Middle frontal gyrus (tissue), 1 donor: ENCODE results near the gene STAT5B.
A peak's percentile ranks its signal among the peaks of the same experiment; 100 is the strongest.
"Not testable (repeated sequence)": the region's sequence is repeated elsewhere in the genome, so short reads cannot be mapped to it uniquely, and the experiment has no call there.

ENCODE experiments used
- DNase-seq: peaks from one replicate; pipeline ENCODE4 v3.0.0-alpha.2; 2015; ENCODE audit warnings: low spot score; ENCODE audit errors: extremely low spot score

STAT5B gene

DNA sequence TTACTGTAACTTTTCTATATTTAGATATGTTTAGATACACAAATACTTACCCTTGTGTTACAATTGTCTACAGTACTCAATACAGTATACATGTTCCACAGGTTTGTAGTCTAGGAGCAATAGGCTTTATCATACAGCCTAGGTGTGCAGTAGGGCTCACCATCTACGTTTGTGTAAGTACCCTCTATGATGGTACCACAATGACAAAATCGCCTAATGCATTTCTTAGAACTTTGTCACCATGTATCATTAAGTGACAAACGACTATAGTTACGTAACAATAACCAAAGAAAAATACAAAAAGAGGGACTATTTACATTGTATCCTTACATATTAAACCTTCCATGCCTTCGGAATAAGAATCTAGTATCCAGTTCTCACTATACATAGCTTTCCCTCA, 8.0 kb downstream of the STAT5B start:
- no peak for DNase-seq

DNA sequence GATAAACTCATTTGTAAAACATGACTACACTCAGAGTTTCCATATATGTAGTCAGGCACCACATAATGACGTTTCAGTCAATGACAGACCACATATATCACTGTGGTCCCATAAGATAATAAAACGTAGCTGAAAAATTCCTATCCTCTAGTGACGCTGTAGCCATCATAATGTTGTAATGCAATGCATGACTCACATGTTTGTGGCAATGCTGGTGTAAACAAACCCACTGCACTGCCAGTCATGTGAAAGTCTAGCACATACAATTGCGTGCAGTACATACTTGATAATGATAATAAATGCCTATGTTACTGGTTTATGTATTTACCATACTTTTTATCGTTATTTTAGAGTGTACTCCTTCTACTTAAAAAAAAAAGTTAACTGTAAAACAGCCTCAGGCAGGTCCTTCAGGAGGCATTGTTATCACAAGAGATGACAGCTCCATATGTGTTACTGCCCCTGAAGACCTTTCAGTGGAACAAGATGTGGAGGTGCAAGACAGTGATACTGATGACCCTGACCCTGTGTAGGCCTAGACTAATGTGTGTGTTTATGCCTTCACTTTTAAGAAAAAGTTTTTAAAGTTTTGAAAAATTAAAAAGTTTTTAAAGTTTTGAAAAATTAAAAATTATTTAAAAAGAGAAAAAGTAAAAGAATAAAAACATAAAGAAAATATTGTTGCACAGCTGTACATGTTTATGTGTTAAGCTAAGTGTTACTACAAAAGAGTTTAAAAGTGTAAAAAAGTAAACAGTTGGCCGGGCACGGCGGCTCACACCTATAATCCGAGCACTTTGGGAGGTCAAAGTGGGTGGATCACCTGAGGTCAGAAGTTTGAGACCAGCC, 9.0 kb downstream of the STAT5B start:
- no peak for DNase-seq

DNA sequence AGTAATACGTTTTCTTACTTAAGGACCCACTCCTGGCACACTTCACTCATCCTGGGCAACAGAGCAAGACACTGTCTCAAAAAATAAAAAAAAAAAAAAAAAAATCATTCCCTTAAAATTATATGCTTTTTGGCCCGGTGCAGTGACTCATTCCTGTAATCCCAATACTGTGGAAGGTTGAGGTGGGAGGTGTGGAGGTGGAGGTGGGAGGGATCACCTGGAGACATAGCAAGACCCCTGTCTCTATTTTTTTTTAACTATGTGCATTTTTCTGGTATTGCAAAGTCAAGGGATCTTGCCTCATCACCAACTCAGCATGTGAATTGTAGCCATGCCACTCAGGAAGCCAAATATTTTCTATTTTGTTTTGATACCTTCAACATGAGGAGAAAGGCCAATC, 9.7 kb downstream of the STAT5B start:
- no peak for DNase-seq

DNA sequence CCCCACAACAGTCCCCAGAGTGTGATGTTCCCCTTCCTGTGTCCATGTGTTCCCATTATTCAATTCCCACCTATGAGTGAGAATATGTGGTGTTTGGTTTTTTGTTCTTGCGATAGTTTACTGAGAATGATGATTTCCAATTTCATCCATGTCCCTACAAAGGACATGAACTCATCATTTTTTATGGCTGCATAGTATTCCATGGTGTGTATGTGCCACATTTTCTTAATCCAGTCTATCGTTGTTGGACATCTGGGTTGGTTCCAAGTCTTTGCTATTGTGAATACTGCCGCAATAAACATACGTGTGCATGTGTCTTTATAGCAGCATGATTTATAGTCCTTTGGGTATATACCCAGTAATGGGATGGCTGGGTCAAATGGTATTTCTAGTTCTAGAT, 11.8 kb downstream of the STAT5B start:
- not testable (repeated sequence) for DNase-seq

DNA sequence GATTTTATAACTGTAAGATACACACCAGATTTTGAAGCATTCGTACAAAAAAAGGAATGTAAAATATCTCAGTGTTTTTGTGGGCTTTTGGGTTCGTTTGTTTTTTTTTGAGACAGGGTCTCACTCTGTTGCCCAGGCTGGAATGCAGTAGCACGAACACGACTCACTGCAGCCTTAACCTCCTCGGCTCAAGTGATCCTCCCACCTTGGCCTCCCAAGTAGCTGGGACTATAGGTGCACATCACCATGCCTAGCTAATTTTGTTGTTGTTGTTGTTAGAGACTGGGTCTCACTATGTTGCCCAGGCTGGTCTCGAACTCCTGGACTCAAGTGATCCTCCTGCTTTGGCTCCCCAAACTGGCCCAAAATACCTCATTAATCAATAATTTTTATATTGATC, 15.9 kb downstream of the STAT5B start:
- DNase-seq, result no peak

DNA sequence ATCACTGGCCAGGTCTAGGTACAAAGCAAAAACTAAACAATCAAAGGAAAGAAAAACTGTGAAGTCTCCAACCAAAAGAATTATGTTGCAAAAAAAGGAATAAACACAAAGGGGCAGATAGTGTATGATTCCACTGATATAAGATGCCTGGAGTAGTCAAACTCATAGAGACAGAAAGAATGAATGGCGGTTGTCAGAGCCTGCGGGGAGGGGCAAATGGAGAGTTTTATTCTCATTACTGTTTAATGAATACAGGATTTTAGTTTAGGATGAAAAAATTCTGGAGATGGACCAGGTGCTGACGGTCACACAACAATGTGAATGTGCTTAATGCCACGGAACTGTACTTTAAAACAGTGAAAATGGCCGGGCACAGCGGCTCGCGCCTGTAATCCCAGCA, 20.7 kb downstream of the STAT5B start:
- DNase-seq, result no peak

DNA sequence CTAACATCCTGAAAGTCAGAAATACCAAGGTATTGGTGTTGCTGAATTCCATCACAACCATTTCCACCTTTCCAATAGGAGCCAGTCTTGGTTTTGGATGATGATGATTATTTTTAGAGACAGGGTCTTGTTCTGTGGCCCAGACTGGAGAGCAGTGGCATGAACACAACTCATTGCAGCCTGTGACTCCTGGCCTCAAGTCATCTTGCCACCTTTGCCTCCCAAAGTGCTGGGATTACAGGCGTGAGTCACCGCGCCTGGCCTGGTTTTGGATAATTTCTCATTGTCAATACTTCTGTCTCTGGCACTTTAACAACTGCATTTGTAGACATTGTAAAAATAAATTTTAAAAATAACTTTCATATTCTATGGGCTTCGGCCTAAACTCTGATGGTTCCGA, 22.6 kb downstream of the STAT5B start:
- DNase-seq, result no peak

DNA sequence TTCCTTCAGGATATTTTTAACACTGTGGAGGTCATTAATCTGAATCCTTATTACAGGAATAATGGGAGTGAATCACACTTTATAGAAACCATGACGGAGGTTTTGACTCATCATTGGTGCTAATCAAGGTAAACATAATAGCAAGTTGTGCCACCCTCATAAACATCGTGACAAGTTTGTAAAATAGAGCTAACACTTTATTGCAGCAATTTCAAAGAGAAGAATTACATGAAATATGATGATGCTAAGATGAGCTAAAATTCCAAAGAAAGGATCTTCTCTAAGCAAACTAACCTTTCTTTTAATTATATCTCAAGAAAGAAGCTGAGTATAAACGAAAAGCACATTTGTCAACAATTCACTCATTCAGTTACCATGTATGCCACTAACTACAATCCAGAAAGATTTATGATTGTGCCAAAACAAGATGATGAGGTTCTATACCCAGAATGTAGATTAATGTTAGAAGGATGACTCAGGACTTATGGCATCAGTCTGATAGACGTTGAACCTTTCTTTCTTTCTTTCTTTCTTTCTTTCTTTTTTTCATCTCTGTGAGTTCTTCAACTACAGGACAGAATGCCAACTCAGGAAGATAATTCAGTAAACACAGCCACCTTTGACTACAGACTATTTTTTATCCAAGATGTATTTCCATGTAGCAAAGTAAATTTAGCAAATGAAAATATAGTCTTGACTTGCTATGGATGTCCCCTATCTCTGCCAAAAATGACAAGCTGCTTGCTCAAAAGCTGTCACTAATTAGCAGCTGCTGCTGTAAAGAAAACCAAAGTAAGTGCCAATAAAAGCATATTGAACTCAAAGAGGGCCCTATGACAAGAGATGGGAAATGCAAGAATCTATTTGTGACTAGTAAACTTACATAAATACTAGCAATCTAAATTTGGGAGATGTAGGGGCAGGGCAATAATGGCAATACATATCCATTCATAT, 23.3 kb downstream of the STAT5B start:
- DNase-seq, result peak; percentile 20

DNA sequence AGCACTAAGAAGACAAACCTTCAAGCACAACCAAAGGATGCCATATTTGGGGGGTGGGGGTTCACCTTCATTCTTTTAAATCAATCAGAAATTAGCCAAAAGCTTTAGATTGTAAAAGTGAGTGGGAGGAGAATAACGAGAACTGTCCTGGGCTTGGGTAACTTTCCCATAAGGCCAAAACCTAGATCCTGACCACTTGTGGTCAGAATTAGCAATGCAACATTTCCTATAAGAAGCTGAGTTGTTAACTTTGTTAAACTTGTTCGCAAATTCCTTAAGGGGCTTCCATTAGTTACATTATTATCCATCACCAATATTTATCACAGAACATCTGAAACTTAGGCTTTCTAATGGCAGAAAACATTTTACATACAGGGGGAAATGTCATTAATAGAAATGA, 25.1 kb downstream of the STAT5B start:
- no peak for DNase-seq

DNA sequence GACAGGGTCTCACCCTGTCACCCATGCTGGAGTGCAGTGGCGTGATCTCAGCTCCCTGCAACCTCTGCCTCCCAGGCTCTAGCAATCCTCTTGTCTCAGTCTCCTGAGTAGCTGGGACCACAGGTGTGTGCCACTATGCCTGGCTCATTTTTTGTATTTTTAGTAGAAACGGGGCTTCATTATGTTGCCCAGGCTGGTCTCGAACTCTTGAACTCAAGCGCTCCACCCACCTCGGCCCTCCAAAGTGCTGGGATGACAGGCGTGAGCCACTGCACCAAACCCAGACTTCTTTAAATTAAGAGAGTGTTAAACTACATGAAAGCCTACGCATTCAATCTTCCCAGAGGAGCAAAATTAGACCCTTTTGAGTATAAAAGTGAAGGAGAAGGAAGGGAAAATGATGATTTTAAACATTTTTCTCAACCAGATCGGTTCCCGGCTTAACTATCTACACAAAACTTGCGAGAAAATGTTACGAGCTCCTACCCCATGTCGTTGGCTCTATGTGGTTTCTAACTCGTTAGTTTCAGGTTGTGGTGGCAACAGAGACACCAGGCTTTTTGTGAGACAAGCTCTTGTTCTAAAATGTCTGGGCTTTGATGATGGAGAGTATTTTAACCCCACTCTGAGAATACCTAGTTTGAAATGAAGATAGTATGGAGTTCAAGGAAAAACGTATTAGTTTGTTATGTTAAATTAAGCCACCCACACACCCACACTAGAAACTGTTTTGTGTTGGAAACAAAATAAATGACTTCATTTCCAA, 26.3 kb downstream of the STAT5B start:
- no peak for DNase-seq

DNA sequence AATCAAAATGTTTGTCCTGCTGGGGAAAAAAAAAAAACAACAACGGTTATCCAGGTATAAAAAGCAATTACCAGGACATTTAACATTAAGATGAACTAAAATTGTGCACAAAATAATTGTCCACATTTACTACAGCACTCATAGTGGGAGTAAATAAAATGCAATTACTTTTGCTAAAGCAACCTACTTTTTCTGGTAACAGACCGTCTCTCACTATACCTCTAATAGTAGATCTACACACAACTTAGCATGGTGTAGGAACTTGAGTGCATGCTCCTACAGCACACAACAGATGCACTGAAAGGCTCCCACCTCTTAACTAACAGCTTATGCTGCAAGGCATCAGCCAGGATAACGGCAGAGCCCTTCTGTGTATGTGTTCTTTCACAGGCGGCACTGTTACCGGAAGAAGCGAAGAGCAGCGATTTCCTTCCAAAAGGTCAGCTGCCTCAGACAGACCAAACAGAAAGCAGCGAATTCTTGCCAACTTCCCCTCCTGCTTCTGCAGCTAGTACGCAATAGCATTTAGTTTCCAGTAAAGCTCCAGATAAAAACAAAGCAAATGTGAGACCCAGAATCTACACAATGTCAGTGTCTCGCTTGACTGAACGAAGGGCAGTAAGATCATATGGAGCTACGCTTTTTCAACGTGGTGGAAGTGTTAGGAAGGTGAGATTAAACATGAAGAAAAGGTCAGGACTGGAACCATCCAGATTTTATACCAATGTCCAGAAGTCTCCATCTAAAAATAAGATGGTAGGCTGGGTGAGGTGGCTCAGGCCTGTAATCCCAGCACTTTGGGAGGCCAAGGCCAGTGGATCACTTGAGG, 27.6 kb downstream of the STAT5B start:
- DNase-seq, result peak; percentile 79

DNA sequence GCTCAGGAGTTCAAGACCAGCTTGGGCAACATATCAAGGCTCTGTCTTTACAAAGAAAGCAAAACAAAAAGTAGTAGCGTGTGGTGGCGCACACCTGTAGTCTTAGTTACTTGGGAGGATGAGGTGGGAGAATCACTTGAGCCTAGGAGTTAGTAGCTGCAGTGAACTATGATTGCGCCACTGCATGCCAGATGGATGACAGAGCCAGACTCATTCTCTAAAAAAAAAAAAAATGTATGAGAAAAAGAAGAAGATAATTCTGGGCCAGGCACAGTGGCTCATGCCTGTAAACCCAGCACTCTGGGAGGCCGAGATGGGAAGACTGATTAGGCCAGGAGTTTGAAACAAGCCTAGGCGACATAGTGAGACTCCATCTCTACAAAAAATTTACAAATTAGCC, 28.5 kb downstream of the STAT5B start:
- DNase-seq, result no peak

DNA sequence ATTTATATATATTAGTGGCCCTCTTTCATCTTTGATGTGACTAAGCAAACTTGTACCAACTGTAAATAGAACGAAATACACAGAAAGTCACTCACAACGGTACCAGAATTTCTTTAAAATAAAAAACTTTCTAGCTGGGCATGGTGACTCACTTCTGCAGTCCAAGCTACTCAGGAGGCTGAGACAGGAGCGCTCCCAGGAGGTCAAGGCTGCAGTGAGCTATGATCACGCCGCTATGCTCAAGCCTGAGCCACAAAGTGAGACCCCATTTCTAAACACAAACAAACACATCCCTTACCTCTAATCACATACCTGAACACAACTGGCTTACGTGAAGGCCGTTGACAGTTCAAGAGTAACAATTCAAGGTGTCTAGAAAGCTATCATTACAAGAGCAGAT, 29.7 kb downstream of the STAT5B start:
- no peak for DNase-seq

DNA sequence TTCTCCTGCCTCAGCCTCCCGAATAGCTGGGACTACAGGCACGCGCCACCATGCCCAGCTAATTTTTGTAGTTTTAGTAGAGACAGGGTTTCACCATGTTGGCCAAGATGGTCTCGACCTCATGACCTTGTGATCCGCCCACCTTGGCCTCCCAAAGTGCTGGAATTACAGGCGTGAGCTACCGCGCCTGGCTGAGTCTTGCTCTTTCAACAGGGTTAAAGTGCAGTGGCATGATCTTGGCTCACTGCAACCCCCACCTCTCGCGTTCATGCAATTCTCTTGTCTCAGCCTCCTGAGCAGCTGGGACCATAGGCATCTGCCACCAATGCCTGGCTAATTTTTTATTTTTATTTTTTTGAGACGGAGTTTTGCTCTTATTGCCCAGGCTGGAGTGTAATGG, 31.0 kb downstream of the STAT5B start:
- DNase-seq, result not testable (repeated sequence)

DNA sequence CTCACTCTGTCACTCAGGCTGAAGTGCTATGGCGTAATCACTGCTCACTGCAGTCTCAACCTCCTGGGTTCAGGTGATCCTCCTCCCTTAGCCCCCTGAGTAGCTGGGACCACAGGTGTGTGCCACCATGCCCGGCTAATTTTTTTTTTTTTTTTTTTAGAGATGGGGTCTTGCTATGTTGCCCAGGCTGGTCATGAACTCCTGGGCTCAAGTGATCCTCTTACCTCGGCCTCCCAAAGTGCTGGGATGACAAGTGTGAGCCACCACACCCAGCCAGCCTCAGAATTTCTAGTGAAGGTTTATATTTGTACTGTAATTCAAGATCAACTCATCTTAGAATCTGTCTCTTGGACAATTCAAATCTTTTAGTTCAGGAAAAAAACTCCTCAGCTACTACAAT, 32.1 kb downstream of the STAT5B start:
- DNase-seq, result not testable (repeated sequence)

DNA sequence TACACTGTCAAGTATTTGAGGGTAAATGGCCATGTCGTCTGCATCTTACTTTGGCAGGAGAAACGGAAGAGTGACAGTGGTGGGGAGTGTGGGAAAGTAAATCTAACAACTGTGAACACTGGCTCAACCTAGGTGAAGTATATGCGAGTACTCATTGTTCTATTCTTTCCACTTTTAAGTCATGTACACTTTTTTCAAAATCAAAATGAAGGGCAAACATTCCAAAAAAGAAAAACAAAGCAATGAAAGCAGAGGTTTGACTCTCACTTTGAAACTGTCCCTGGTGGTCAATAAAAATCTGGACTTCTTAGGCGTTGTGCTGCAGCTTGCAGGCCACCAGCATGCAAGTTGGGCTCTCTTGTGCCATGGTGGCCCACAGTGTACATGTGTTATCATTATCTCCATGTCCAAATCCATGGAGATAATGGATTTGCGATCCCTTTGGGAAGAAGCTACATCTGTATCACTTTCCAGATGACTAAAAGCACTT, 32.7 kb downstream of the STAT5B start:
- DNase-seq, result no peak

DNA sequence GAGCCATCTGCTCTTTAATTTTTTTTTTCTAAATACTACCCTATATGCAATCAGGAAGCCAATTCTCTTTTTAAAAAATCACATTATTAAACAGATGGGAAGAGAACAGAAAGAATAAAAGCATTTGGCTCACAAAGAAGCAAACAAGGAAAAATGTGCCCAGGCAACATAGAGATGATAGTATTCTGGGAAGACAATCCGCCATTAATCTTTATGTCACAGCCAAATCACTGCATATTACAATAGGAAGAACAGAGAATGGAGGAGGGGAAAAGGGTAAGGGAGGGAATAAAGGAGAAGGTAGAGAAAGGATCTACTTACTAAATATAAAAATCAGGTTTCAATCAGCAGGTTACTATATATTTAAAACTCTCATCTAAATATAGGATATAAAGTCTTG, 34.3 kb downstream of the STAT5B start:
- DNase-seq, result no peak

DNA sequence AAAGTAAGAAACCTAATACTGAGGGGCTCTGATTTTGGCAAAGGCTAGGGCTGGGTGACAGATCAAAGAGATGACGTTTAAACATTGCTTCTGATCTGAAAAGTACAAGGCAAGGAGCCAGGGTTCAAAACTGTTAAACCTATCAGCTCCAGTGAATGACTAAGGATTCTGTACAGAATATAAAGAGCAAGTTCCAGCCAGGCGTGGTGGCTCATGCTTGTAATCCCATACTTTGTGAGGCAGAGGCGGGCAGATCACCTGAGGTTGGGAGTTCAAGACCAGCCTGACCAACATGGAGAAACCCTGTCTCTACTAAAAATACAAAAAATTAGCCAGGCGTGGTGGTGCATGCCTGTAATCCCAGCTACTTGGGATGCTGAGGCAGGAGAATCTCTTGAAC, 35.3 kb downstream of the STAT5B start:
- DNase-seq, result not testable (repeated sequence)

DNA sequence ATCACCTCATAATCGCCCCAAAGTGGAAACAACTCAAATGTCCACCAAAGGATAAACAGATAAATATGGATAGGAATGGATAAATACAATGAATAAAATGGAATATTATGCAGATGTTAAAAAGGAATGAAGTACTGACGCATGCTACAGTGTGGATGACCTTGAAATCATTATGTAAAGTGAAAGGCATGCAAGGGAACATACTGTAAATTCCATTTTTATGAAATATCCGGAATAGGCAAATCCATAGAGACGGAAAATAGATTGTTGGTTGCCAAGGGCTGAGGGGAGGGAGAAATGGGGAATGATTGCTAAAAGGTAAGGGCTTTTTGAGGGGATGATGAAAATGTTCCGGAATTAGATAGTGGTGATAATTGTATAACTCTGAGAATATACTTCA, 36.0 kb downstream of the STAT5B start:
- no peak for DNase-seq

DNA sequence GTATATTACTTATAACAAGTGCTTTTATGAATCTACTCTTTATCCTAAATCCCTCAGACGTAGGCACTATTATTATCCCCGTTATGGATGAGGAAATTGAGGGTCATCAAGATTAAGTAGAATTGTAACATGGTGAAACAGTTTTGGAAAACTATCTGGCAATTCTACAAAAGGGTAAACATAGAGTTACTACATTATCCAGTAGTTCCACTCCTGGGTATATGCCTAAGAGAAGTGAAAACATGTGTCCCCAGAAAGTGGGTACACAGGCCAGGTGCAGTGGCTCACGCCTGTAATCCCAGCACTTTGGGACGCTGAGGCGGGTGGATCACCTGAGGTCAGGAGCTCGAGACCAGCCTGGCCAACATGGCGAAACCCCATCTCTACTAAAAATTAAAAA, 36.6 kb downstream of the STAT5B start:
- not testable (repeated sequence) for DNase-seq

DNA sequence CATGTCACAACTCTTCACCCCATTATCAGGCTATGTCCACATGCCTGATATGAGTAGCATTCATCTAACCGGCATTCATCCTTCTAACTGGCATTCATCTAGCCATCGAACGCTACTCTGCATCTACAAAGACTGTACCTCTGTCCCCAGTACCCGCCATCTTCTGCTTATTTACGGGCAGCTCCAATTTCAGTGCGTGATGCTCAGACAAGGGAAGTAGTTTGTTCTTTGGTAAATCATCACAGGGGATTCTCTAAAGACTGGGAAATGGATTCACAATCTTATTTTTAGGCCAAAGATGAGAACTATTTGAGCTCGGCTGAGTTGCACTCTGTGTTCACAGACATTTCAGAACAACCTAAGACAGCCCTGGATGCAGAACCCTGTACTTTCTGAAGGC, 39.4 kb downstream of the STAT5B start:
- DNase-seq, result no peak
